OCI-LY7 (cell line): ENCODE measurements around the gene STON2.

ENCODE experiments used
- EZH2phosphoT487 ChIP-seq: fragments of 200-600 bp; sonication (generic); IDR thresholded peaks from 2 replicates; pipeline ENCODE4 v1.6.1; 2018; ENCODE audit warnings: low read depth, borderline replicate concordance, mild to moderate bottlenecking, mixed run types, antibody characterized with exemption, low read length, moderate library complexity, mixed read lengths
- TF ChIP-seq, protein P1 (sequence below): fragments of 200-600 bp; sonication (generic); conservative IDR thresholded peaks from 2 replicates; pipeline ENCODE4 v1.5.1; 2014; ENCODE audit warnings: mild to moderate bottlenecking, antibody characterized with exemption, low read length, moderate library complexity, mixed read lengths

DNA sequence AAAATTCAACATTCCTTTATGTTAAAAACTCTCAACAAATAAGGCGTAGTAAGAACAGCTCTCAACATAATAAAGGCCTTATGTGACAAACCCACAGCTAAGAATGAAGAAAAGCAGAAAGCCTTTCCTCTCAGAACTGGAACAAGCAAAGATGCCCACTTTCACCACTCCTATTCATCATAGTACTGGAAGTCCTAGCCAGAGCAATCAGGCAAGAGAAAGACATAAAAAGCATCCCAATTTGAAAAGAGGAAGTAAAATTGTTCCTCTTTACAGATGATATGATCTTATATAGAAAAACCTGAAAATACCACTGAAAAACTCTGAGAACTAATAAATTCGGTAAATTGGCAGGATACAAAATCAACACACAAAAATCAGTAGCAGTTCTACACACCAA is 52.1 kb downstream of the STON2 start:
- TF ChIP-seq, protein P1, sequence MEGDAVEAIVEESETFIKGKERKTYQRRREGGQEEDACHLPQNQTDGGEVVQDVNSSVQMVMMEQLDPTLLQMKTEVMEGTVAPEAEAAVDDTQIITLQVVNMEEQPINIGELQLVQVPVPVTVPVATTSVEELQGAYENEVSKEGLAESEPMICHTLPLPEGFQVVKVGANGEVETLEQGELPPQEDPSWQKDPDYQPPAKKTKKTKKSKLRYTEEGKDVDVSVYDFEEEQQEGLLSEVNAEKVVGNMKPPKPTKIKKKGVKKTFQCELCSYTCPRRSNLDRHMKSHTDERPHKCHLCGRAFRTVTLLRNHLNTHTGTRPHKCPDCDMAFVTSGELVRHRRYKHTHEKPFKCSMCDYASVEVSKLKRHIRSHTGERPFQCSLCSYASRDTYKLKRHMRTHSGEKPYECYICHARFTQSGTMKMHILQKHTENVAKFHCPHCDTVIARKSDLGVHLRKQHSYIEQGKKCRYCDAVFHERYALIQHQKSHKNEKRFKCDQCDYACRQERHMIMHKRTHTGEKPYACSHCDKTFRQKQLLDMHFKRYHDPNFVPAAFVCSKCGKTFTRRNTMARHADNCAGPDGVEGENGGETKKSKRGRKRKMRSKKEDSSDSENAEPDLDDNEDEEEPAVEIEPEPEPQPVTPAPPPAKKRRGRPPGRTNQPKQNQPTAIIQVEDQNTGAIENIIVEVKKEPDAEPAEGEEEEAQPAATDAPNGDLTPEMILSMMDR: no peak
- no peak for TF ChIP-seq EZH2phosphoT487
